ENCODE results near the gene TMEM126A. TPM values are rescaled to one million over a fixed set of nuclear protein-coding genes. Genes with fewer than 3 reads are reported as not detected.

Gene TMEM126A
- polyA plus RNA-seq, 1 donor, result 48.6 TPM

DNA sequence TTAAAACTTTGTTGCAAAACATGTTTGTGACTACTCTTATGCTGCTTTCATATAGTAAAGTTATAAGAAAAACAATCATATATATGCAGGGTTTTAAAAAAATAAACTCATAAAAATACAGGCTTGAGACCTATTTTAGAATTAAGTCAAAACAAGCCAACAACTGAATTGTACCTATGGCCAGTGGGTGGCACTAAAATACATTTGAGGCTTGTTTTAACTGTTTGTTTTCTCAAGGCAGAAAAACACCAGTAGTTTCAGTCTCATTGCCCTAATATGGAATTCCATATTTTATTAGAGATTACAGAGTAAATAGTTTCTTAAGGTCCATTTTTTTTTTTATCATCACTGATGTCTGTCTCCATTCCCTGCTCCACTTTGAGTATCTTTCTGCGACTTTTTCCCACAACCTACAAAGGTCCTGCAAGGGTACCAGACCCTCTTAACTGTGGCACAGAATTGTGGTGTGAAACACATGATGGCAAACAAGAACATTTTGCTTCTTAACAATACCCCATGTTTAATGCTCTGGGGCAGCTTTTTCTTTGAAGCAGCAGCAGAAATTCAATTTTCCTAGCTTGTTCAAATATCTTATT lies 46.7 kb downstream of the TMEM126A start:
- Histone ChIP-seq H3K36me3 (ENCODE audit: control insufficient read depth, insufficient read depth, low read length) (no peaks in the 10 kb centered on the region), H3K27ac (ENCODE audit: low read length) (no peak overlapping the region), H3K27me3 (ENCODE audit: control insufficient read depth, insufficient read depth, low read length) (no peaks in the 10 kb centered on the region), H3K4me3 (ENCODE audit: low read length) (no peak overlapping the region), H3K9me3 (ENCODE audit: control insufficient read depth, low read depth, low read length) (no peaks in the 10 kb centered on the region), H3K4me1 (ENCODE audit: control insufficient read depth, insufficient read depth, low read length) (no peaks in the 10 kb centered on the region)
- no CpG with 5 or more reads among the region's 1 CpG for WGBS (ENCODE audit: insufficient coverage, low lambda C conversion rate)
- peak in 1 of 2 donors; percentile 34 for DNase-seq

DNA sequence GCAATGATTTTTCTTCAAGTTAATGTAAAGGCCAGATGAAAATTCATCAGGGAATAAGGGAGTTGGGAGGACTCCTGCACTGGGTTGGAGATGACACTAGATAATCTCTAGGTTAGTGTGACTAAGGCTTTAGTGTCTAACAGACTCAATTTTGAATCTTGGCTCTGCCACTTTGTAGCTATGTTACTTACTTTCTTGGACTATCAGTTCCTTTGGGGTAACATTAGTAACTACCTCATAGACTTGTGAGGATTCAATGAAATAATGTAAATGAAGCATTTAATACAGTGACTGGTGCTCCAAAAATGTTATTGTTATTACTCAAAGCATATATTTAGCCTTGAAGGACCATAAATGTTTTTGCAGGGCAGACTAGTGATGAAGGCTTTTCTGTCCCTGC lies 47.8 kb downstream of the TMEM126A start:
- no peak overlapping the region for H3K4me3 ChIP-seq (ENCODE audit: low read length)
- no peaks in the 10 kb centered on the region for H3K36me3 ChIP-seq (ENCODE audit: control insufficient read depth, insufficient read depth, low read length)
- no peaks in the 10 kb centered on the region for H3K4me1 ChIP-seq (ENCODE audit: control insufficient read depth, insufficient read depth, low read length)
- DNase-seq, result no peak
- H3K9me3 ChIP-seq (ENCODE audit: control insufficient read depth, low read depth, low read length), result no peaks in the 10 kb centered on the region
- no peak overlapping the region for H3K27ac ChIP-seq (ENCODE audit: low read length)
- no peaks in the 10 kb centered on the region for H3K27me3 ChIP-seq (ENCODE audit: control insufficient read depth, insufficient read depth, low read length)

DNA sequence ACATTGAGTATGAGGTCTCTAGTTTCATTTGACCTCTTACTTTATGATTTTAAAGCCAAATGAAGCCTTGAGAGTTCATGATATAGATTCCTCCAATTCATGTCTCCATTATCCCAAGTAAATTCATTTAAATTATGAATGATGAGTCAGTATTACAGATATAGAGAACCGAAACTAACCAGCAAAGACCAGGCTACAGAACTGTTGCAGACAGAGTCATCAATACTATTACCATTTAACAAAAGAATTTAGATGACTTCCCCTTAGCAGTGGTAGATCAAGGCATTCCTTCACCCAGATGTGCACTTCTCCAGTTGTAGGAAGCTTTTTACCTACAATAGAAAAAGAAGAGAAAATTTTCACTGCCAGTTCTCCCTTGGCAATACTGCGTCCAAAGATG lies 50.0 kb downstream of the TMEM126A start:
- no peak for DNase-seq
- WGBS (ENCODE audit: insufficient coverage, low lambda C conversion rate), result no CpG with 5 or more reads among the region's 2 CpGs
- no peaks in the 10 kb centered on the region for H3K36me3 ChIP-seq (ENCODE audit: control insufficient read depth, insufficient read depth, low read length)
- H3K4me3 ChIP-seq (ENCODE audit: low read length), result no peak overlapping the region
- H3K27ac ChIP-seq (ENCODE audit: low read length), result no peak overlapping the region
- no peaks in the 10 kb centered on the region for H3K4me1 ChIP-seq (ENCODE audit: control insufficient read depth, insufficient read depth, low read length)
- H3K9me3 ChIP-seq (ENCODE audit: control insufficient read depth, low read depth, low read length), result no peaks in the 10 kb centered on the region
- no peaks in the 10 kb centered on the region for H3K27me3 ChIP-seq (ENCODE audit: control insufficient read depth, insufficient read depth, low read length)

DNA sequence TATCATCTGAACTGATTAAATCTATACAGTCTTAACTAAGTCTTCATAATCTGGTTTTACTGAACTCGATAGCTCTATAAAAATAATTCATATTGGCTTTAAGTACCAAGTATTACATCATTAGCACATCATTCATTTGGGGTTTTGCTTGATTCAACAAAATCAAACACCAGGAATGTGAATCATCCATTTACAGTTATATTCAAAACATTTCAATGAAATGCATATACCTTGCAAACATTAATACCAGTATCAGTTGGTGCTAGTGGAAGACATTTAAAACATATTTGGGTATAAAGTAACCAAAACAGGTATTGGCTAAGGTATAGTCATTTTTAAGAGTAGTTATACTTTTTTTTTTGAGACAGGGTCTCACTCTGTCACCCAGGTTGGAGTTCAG lies 50.4 kb downstream of the TMEM126A start:
- Histone ChIP-seq H3K4me3 (ENCODE audit: low read length) (no peak overlapping the region), H3K9me3 (ENCODE audit: control insufficient read depth, low read depth, low read length) (no peaks in the 10 kb centered on the region), H3K4me1 (ENCODE audit: control insufficient read depth, insufficient read depth, low read length) (no peaks in the 10 kb centered on the region), H3K36me3 (ENCODE audit: control insufficient read depth, insufficient read depth, low read length) (no peaks in the 10 kb centered on the region), H3K27me3 (ENCODE audit: control insufficient read depth, insufficient read depth, low read length) (no peaks in the 10 kb centered on the region), H3K27ac (ENCODE audit: low read length) (no peak overlapping the region)
- 100% methylated on average over 1 of the region's 1 CpG for WGBS (ENCODE audit: insufficient coverage, low lambda C conversion rate)
- no peak for DNase-seq

DNA sequence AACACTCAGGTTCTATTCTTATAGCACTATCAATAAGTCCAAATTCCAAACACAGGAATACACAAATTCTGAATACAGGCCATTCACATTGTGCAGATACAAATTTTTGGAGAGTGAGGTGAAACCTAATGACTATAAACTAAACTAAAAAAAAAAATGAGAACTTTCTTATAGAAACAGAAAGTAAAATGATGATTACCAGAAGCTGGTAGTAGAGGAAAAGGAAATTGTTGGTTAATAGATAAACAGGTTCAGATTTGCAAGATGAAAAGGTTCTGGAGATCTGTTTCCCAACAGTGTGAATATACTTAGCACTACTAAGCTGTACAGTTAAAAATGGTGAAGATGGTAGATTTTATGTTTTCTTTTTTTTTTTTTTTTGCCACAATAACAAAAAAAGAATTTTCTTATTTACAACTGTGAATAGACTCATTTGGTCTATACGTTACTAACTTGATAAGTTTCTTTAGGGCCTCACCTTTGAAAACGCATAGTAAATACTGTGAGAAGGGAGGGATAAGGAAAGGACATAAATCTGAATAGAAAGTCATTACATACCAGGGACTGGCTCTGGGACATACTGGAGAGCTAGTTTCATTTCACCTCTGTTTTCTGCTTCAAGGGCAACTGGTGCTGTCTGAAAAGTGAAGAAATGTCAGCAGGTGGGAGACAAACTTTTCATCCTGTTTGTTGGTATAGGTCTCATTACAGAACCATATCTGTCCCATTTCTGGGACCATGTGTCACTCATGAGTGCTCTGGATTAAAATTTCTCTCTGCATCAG lies 52.4 kb downstream of the TMEM126A start:
- no CpG with 5 or more reads among the region's 2 CpGs for WGBS (ENCODE audit: insufficient coverage, low lambda C conversion rate)
- H3K27ac ChIP-seq (ENCODE audit: low read length), result no peak overlapping the region

DNA sequence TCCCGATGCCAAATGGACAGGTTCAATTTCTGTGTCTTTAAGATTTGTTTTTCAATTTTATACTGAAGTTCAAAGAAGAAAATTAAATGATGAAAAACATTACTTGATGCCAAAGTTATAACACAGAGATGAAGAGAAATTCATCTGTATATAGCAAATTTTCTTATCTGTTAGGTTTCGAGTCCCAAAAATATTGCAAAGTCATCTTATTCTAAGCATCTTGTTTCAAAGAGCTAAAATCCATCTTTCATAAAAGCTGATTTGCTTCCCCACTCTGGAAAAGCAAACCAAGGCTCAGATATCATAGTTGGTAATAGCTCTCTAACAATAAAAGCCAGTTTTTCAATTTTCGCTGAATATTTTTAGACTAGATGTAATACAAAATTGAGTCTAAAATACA lies 57.2 kb downstream of the TMEM126A start:
- Histone ChIP-seq H3K27ac (ENCODE audit: low read length) (no peak overlapping the region), H3K36me3 (ENCODE audit: control insufficient read depth, insufficient read depth, low read length) (no peaks in the 10 kb centered on the region), H3K27me3 (ENCODE audit: control insufficient read depth, insufficient read depth, low read length) (no peaks in the 10 kb centered on the region), H3K4me3 (ENCODE audit: low read length) (no peak overlapping the region), H3K9me3 (ENCODE audit: control insufficient read depth, low read depth, low read length) (no peaks in the 10 kb centered on the region), H3K4me1 (ENCODE audit: control insufficient read depth, insufficient read depth, low read length) (no peaks in the 10 kb centered on the region)
- no peak for DNase-seq
- 94% methylated on average over 3 of the region's 3 CpGs for WGBS (ENCODE audit: insufficient coverage, low lambda C conversion rate)

More for the DNA sequence above, 52.4 kb downstream of the TMEM126A start:
- H3K4me1 ChIP-seq (ENCODE audit: control insufficient read depth, insufficient read depth, low read length), result no peaks in the 10 kb centered on the region
- no peaks in the 10 kb centered on the region for H3K9me3 ChIP-seq (ENCODE audit: control insufficient read depth, low read depth, low read length)
- no peaks in the 10 kb centered on the region for H3K36me3 ChIP-seq (ENCODE audit: control insufficient read depth, insufficient read depth, low read length)
- H3K4me3 ChIP-seq (ENCODE audit: low read length), result no peak overlapping the region
- H3K27me3 ChIP-seq (ENCODE audit: control insufficient read depth, insufficient read depth, low read length), result no peaks in the 10 kb centered on the region
- peak in 1 of 2 donors; percentile 47 for DNase-seq

DNA sequence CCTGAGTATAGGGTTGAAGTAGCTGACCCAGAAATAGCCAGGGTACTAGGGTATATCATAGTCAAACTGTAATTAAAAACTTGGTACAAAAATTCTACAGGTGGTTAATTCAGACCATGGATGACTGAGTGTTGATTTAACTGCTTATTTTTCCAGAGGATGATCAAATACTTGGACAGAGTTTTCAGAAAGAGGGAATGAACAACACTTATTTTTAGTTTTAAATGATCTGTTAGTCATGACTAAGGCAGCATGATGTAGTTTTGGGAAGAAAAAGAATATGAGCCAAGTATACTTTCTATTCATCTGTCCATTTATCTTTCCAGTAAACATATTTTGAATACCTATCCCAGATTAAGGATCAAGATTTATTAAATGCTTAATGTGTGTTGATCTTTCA lies 58.0 kb downstream of the TMEM126A start:
- Histone ChIP-seq H3K4me3 (ENCODE audit: low read length) (no peak overlapping the region), H3K36me3 (ENCODE audit: control insufficient read depth, insufficient read depth, low read length) (no peaks in the 10 kb centered on the region), H3K27ac (ENCODE audit: low read length) (no peak overlapping the region), H3K9me3 (ENCODE audit: control insufficient read depth, low read depth, low read length) (no peaks in the 10 kb centered on the region), H3K27me3 (ENCODE audit: control insufficient read depth, insufficient read depth, low read length) (no peaks in the 10 kb centered on the region), H3K4me1 (ENCODE audit: control insufficient read depth, insufficient read depth, low read length) (no peaks in the 10 kb centered on the region)
- DNase-seq, result no peak

Other genes with a start within 250 kb of the TMEM126A start
- gene DLG2, start 20.6 kb upstream of the TMEM126A start, polyA plus RNA-seq, result 8.1 TPM
- 78.4 TPM for gene TMEM126B, start 19.4 kb upstream of the TMEM126A start, polyA plus RNA-seq
- 88.5 TPM for gene CREBZF, start 17.2 kb downstream of the TMEM126A start, polyA plus RNA-seq
- 0.94 TPM for gene CCDC89, start 38.2 kb downstream of the TMEM126A start, polyA plus RNA-seq
- 40.9 TPM for gene SYTL2, start 163.2 kb downstream of the TMEM126A start, polyA plus RNA-seq
- gene CCDC83, start 207.4 kb downstream of the TMEM126A start, polyA plus RNA-seq, result 0.04 TPM

All from large intestine (tissue), 3 donors.